Fibroblast of skin of abdomen (primary cell): ENCODE results near the gene COL21A1. TPM values are rescaled to one million over a fixed set of nuclear protein-coding genes. Genes with fewer than 3 reads are reported as not detected.
A peak's percentile ranks its signal among the peaks of the same experiment; 100 is the strongest.
"Not testable (repeated sequence)": the region's sequence is repeated elsewhere in the genome, so short reads cannot be mapped to it uniquely, and the experiment has no call there.

ENCODE experiments used
- DNase-seq: peaks from one replicate; pipeline ENCODE4 v3.0.0-alpha.2; 2013
- polyA plus RNA-seq, 2 experiments: library from polyadenylated mRNA; unstranded; fragments of 120-200 nt; gene quantifications; one replicate each; pipeline ENCODE4 v1.2.1, GENCODE V29; 2013; ENCODE audit not compliant: insufficient read length in 2 of 2

The COL21A1 gene
- 2.3 TPM for polyA plus RNA-seq (2013, experiment 1 of 2; ENCODE audit: insufficient read length)
- 1.9 TPM for polyA plus RNA-seq (2013, experiment 2 of 2; ENCODE audit: insufficient read length)

GRCh38 chr6:56246881-56247653, at the start of gene COL21A1:
Gene COL21A1 (minus strand): TSS chr6:56247580. CDS start chr6:56182618, 64,962 bp downstream.
- no peak for DNase-seq

DNA sequence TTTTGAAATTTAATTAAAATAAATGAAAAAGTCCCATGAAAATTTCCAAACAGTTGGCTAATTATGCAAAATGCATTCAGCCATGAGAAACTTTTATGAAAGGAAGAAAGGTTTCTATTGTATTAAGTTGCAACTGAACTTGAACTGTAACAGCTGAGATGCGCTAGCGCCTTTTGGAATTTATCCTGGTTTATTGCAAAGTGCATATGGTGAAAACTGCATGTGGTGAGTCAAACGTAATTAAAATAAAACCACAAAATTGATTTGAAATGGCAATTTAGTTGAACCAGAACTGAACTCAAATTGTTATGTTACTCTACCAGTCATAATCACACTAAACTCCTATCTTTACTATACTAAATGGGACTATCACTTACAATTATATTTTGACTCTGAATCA, 46.4 kb upstream of the COL21A1 start:
- DNase-seq, result peak; percentile 17

DNA sequence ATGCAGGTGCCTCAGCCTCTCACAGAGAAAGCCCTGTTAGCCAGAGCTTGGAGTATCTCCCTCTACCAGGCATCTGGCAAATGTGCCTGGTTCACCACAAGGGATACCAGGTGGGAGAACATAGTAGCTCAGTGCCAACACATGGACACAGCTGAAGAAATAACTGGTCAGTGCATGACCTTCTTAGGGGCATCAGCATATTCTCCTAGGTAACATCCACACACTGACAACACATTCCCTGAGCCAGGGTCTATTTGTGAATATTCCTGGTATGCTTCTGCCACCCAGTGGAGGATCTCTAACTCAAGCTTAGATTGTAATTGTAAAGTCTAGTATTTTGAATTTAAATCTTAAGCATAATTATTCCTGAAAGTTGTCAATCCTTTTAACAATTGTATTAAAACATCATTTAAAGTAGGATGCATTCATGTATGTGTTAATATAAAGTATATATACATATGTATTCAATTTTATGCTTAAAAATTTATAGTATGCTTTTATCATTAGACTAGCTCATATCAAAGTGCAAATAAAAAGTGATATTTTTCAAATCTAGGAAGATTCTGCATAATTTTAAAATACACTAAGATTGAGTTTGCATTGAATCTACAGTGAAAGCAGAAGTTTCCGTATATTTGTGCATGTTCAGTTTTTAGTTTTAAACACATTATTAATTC, 45.3 kb upstream of the COL21A1 start:
- DNase-seq, result peak; percentile 60

DNA sequence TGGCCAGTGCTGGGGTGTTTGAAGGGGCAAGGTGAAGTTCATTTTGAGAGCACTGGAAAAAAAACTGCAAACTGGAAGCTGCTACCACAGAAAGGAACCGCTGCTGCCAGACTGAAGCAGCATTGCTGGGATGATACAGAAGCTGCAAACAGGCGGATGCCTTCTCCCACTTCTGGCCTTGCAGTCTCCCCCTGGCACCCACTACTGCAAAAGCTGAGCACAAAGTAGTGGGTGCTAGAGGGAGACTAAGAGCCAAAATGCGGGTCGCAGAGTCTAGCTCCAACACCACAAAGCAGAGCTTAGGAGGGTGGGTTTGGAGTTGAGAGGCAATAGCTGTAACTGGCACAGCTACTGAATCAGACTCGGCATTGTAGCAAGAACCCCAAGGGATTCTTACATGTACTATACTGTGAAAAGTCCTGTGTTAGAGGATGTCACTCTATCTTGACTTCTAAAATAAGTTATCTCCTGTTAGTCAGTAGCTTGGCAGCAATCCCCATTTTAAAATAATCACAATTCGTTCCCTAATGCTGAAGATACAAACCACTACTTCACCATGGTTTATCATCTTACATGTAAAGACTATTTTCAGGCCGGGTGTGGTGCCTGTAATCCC, 44.0 kb upstream of the COL21A1 start:
- no peak for DNase-seq

- no peak for DNase-seq
These were observed 42.3 kb upstream of the COL21A1 start for GRCh38 chr6:56289721-56290120.

DNA sequence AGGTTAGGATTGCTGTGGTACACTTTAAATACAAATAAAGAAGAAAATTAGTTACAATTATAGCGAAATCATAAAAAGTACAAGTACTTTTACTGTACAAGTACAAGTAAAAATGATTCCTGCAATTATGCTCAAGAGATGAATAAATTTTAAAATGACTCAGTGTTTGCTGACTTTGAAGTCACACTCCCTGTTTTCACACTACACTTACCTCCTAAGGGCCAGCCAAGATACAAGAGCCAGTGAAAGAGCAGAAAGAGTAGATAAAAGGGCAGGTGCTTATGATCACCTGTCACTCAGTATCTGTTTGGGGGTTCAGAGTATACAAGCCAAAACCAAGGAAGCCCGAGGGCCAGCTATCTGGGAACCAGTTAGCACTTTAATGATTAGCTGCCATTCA, 41.0 kb upstream of the COL21A1 start:
- no peak for DNase-seq

DNA sequence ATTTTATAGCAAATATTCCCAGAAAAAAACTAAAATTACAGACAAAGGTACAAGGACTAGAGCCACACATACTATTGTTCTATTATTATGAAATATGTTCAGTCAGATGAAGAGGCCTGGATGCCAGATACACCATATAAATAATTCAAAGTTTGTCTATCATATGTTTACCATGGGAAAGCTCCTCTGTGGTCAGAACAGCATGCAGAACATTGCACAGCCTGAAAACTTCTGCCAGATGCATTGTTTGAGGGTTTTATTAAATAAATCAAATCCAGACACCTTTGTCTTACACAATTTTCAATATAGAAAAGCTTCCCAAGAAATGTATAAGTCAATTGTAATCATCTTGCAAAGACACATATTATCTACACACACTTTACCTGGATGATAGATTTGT, 35.0 kb upstream of the COL21A1 start:
- peak; percentile 58 for DNase-seq

DNA sequence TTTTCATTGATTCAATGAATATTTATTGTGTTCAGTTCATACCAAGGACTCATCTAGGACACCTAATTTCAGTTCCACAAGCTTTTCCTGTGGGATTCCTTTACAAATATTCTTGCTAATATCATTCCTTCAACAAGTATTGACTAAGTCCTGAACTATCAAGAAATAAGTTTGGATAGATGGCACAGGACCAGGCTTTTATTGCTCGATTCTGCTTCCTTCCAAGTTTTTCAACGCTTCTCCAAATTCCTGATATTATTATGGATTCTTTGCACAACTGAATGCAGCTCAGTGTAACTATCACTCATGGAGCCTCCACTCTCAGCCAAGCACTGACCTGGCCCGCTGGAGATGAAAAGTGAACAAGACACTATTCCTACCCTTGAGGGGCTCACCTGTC, 32.7 kb upstream of the COL21A1 start:
- no peak for DNase-seq

DNA sequence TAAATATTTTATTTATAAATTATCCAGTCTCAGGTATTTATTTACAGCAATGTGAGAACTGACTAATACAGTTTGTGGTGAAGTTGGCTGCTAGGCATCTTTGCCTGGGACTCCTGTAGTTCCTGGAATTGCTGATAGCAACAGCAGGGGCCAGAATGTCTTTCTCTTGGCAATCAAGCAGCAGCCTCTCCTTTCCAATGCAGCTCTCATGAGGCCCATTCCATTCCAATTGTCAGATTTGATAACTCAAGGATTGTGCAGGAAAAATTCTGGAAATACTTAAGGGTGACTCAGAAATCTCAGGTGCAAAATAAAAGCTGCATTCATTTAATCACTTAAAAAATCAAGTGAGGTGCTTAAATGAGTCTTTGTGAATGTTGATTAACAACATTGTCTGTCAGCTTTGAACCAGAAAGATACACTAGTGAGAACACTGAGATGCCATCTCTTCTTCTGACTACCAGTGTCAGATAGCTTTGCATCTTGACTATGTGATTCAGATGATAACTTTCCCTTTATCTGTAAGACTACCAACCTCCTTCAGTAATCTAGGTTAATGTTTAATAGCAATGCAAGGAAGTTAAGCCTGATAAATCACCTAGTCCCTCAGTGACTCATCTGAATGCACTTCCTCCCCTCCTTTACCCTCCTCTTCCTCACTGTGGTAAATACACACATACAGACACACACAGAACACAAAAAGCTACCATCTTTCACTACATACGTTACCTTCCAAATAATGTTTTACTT, 32.1 kb upstream of the COL21A1 start:
- DNase-seq, result peak; percentile 55

DNA sequence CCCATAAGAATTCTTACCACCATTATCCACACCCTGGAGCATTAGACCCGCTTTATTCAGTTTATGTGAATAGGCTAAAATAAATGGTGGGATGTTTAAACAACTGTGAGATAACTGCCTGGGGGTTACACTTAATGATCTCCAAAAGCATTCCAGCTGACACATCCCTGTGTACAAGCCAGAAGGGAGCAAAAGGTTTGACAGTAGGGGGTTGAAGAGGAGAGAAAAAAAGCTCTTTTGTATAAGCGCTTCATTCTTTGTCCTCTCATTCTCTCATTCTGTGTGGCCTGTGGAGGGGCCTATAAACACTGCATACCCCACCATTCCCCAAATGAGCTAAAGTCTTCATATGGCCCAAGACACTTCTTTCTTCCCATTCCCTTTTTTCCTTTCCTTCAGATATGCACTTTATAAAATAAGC, 30.8 kb upstream of the COL21A1 start:
- no peak for DNase-seq

GRCh38 chr6:56270812-56271441, 23.5 kb upstream of the COL21A1 start:
- no peak for DNase-seq

- DNase-seq, result no peak
These were observed 20.9 kb upstream of the COL21A1 start for GRCh38 chr6:56268266-56268665.

GRCh38 chr6:56266011-56266410, 18.6 kb upstream of the COL21A1 start:
- DNase-seq, result no peak

DNA sequence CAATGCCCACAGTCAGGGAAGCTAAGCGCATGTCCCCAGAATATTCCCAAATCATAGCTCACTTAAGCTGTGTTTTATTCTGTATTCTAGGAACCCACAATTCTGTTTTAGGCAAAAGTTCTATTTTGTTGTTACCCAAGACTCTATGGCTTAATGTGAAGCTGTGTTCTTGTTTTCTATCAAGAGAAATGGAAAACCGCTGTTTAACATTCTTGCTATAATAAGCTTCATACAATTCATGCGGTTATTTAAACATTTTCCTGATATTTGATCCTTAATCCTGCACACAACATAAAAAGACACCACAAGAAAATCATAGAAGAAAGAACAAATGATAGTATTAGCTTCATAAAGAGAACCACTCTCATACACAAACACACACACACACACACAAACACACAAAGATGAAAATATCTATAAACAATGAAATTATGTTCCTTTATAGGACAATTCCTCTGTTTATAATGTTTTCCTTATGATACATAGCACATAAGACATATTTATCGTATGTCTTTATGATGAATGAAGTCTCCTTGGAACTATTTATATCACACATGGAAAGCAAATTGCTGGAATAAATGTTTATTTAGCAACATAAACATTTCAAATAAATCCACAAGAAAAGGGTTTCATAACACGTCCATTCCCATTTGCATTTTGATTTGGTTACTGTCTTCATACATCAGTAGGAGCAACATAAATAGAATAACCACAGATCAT, 16.4 kb upstream of the COL21A1 start:
- peak; percentile 27 for DNase-seq

GRCh38 chr6:56260593-56260992, 13.2 kb upstream of the COL21A1 start:
- DNase-seq, result not testable (repeated sequence)

DNA sequence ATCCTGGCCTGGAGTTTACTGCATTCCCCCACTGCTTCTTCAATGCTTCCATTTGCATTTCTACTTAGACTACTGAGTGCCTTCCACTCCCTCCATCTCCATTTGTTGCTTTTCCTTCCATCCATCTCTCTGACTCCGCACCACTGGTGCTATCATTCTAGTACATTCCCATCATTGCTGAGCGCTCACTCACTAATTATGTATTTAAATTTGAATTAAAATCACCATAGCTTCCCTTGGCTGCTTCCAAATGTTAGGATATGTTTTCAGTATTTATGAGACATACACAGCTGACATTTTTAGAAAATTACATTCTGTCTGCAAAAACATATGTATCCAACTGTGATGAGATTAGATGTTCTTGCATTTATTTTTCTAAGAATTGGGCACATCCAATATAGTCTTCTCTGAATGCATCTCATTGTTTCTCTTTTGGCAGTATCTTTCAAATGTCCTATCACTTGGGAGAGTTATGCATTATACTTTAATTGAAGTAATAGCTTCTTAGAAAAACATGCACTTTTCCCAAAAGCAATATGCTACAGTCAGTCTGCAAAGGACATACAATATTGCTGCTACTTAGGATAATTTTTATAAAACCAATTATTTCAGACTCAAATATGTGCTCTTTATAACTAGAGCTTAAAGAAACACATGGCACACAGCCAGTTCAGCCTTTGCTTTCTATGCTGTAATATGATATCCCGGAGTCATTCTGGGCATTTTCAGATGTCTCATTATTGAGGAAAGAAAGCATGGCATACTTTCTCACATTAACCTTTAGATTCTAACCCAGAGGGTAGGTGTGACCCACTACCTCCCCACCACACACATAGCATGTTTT, 12.1 kb upstream of the COL21A1 start:
- DNase-seq, result peak; percentile 75

- DNase-seq, result no peak
These were observed 8.0 kb upstream of the COL21A1 start for GRCh38 chr6:56255349-56255748.

DNA sequence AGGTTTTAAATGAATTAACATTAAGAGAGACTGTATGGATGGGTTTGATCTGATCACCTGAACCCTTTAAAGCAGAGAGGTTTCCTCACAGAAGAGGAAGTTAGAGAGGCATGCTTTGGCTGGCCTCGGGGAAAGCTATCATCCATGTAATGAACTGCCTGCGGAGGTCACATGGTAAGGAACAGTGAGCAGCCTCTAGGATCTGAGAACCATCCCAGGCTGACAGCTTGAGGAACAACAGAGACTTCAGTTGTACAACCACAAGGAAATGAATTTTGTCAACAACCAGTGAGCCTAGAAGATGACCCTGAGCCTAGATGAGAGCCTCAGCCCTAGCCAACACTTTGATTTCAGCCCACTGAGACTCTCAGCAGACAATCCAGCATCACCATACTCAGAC, 2.9 kb upstream of the COL21A1 start:
- DNase-seq, result no peak

DNA sequence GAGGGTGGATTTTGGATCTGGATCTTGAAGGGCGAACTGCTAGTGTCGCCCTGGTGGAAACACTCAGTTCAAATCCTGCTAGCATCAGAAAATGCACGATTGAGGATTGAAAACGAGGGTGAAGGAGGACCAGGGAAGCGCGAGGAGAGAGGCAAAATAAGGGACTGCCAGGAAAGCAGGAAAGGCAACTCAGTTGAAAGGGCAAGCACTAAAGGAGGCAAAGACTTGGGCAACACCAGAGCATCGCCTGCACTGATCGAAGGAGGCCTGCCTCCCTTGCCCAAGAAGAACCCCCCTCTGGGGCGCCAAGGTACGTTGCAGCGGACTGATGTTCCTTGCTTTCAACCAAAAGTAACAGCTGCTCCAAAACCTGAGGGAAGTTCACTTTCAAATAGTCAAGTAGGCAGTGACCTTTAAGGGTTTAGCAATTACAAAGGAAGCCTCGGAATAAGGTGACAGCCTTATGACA, 308 bp upstream of the COL21A1 start:
- no peak for DNase-seq

GRCh38 chr6:56246541-56246880, 869 bp downstream of the COL21A1 start:
- DNase-seq, result no peak
